HG03575 (cell line): ENCODE measurements around the gene ANGEL1.
A peak's percentile ranks its signal among the peaks of the same experiment; 100 is the strongest.

Experiments used
- ATAC-seq: cut with Tn5 transposase; IDR thresholded peaks from one replicate; pipeline ENCODE4 v1.9.1; 2021; ENCODE audit not compliant: unreplicated experiment, insufficient number of reproducible peaks, low FRiP score; ENCODE audit errors: extremely low read depth

ANGEL1 gene, protein sequence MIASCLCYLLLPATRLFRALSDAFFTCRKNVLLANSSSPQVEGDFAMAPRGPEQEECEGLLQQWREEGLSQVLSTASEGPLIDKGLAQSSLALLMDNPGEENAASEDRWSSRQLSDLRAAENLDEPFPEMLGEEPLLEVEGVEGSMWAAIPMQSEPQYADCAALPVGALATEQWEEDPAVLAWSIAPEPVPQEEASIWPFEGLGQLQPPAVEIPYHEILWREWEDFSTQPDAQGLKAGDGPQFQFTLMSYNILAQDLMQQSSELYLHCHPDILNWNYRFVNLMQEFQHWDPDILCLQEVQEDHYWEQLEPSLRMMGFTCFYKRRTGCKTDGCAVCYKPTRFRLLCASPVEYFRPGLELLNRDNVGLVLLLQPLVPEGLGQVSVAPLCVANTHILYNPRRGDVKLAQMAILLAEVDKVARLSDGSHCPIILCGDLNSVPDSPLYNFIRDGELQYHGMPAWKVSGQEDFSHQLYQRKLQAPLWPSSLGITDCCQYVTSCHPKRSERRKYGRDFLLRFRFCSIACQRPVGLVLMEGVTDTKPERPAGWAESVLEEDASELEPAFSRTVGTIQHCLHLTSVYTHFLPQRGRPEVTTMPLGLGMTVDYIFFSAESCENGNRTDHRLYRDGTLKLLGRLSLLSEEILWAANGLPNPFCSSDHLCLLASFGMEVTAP

GRCh38 chr14:76812422-76813383 is at the start of gene ANGEL1:
ANGEL1 (minus strand) TSS chr14:76812882; CDS start chr14:76812827, 55 bp downstream.
- ATAC-seq = peak; percentile 44

DNA sequence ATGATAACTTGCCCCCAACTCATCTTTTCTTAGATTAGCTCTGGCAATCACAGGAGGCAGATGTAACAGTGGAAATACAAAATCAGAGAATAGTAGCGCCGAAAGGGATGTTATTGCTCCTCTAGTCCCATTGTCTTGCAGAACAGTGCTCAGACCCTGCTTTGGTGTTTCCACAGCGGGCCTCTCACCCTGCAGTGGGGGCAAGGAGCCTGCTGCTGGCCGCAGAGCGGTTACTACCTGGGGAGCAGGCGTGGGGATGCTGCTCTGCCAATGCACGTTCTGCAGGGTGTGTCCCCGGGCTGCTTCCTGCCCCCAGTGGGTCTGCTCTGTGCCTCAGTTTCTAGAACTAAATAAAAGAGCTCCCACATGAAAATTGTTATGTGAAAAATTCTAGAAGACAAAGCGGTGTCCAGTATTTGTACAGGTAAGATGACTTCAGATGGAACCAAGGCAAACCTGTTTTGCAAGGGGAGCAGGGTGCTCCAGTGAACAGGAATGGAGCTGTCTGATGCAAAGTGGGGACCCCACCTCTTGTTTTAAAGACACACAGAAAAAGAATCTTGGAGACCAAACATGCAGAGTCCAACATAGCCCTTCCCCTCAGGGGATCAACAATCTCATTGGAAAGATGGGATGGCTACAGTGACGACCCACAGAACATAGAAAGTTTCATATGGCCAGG is 49.0 kb upstream of the ANGEL1 start:
- ATAC-seq = no peak

GRCh38 chr14:76856769-76857168 is 44.1 kb upstream of the ANGEL1 start:
- ATAC-seq = no peak

DNA sequence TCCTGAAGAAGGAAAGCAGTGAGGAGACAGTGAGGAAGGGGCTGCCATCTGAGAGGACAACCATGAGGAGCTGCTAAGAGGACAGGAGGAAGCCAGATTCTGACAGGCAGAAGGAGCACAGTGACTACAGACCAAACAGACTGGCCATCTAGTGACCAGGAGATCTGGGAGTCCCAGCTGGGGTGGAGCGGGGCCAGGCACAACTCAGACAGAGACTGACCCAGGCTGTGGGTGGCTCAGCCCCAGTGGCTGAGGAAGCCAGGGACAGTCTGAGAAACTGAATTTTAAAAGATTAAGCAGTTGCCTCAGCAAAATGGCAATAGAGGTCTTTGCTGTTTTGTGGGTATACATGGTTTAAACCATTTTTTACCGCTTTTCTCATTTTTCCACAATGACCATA is 42.4 kb upstream of the ANGEL1 start:
- ATAC-seq = no peak

DNA sequence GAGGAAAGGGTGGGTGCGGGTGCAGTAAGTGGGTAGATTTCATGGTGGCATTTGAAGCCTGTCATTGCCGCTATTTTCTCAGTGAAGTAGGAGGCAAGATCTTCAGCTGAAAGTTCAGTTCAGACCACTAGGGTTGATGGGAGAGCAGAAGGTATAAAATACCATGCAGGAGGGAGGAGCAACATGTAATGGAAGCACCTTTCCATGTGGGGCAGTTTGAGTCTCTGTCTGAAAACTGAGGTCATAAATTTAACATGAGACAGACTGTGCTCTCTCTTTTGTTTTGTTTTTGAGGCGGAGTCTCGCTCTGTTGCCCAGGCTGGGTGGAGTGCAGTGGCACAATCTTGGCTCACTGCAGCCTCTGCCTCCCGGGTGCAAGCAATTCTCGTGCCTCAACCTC is 36.2 kb upstream of the ANGEL1 start:
- ATAC-seq = no peak

DNA sequence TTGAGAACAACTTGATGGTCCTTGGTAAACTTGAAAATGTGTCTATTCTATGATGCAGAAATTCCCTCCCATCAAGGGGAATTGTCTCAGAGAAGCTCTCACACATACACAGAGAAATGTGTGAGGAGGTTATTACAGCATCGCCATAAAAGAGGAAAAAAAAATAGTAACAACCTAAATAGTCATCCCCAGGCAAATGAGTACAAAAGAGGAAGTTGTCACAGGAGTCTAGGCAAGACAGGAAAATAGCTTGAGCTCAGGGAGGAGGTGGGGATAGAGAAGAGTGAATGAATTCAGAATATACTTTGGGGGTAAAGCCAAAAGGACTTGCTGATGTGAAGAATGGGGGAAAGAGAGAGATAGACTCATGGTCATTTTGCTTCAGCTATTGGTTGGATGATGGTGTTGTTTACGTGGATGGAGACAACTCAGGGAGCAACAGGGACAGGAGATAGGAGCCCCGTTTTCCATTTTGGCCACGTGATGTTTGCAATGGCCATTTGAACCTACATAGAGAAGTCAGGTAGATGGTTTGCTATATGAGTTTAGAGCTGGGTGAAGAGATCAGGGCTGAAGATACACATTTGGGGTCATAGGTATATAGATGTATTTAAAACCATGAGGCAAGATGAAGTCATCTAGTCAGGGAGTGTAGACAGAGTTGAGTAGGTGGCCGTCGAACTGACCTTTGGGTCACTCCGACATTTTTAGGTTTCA is 33.8 kb upstream of the ANGEL1 start:
- no peak for ATAC-seq

DNA sequence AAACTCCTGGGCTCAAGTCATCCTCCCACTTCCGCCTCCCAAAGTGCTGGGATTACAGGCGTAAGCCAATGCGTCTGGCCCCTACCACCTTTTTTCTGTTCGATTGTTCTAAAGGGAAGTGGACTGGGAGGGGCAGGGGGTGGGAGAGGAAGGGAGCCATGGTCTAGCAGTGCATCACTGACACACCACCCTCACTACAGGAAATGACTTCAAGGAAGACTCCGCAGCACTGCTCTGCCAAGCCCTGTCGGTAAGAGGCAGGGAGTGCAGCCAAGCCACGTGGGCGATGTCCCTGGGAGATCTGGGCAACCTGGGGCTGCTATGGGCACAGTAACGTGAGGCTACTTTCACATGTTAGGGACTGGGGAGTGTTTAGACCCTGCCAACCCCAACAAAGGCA is 31.5 kb upstream of the ANGEL1 start:
- ATAC-seq = no peak

GRCh38 chr14:76842414-76842813 is 29.7 kb upstream of the ANGEL1 start:
- ATAC-seq = no peak

DNA sequence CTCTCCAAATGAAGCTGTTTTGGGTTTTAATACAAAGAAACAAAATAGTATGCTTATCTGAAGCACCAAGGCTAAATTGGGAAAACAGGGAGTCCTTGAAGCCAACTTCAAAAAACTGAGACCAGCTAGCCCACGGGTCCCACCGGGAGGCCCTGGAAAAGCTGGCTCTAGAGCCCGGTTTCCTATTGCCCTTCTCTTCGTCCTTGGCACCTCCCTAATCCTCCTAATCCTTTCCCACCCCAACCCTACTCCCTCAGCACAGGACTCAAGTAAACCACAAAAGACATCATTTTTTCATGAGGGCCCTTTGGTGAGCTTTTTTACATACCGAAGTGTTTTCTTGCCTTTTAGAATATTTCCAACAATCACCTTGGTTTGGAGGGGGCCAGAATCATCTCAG is 24.8 kb upstream of the ANGEL1 start:
- no peak for ATAC-seq

DNA sequence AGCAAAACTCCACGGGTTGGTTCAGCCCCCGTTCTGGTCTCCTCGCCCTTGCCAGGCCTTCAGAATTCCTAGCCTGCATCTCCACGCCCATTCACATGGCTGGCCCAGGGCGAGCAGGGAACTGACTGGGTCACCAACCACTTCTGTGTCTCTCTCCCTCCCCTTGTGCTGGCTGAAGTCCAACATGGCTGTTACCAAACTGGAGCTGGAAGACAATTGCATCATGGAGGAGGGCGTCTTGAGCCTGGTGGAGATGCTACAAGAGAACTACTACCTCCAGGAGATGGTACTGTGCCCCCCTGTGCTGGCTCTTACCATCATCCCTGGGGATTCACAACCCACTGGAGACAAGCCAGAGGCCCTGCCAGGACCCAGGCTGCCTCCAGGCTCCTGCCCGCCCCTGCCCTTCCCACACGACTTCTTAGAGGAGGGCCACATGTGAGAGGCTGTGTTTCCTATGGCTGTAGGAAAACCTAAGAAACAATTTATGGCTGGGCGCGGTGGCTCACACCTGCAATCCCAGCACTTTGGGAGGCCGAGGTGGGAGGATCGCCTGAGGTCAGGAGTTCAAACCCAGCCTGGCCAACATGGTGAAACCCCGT is 23.4 kb upstream of the ANGEL1 start:
- no peak for ATAC-seq

DNA sequence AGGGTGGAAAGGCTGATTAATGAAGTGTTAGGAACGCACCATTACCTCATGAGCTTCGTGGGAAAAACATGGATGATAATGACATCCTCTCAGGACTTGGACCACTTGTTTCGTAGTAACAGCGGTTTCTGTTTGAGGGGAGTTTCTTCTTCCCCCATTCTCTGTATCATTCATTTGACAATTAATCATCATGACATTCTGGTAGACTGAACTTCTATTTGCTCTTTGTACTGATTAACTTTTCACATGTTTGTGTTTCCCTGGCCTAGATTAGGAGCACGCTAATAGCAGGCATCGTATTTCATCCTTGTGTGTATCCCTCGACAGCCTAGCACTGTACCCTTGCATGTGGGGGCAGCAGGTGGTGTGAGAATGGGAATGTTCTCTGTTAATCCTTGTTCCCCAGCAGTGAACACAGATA is 21.6 kb upstream of the ANGEL1 start:
- ATAC-seq = no peak

GRCh38 chr14:76833011-76833410 is 20.3 kb upstream of the ANGEL1 start:
- ATAC-seq = no peak

GRCh38 chr14:76832503-76832988 is 19.9 kb upstream of the ANGEL1 start:
- ATAC-seq = no peak

DNA sequence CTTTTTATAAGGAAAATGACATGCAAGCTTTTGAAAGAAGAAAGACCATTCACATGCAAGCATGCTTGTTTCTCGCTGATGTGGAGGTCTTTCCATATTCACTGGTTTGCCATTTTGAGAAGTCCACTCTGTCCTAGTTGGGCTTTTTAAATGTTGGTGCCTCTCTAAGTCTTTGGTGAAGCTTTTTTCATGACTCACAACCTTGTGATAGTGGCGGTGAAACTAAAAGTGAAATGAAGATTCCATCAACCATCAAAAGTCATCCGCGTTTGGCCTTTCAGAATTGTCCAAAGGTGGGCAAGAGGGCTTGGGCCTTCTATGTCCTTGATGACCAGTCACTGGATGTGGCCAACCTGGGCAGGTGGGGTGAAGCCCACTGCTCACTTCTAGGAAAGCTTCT is 17.9 kb upstream of the ANGEL1 start:
- no peak for ATAC-seq

GRCh38 chr14:76829650-76830421 is 17.2 kb upstream of the ANGEL1 start:
- ATAC-seq = no peak

DNA sequence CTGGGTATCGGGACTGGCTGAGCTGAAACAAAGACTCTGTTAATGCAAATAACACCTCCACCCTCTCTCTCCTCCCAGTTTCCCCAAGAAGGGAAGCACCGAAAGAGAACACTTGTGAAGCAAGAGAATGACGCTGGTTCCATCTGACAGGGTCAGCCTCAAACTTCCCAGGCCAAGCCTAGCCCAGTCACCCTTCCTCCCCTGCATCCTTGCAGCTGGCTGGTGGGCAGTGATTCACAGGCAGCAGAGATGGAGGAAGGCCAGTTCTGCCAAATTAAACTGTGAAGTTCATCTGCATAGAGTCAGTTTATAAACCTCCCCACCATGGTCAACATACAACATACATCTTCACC is 16.3 kb upstream of the ANGEL1 start:
- ATAC-seq = no peak

DNA sequence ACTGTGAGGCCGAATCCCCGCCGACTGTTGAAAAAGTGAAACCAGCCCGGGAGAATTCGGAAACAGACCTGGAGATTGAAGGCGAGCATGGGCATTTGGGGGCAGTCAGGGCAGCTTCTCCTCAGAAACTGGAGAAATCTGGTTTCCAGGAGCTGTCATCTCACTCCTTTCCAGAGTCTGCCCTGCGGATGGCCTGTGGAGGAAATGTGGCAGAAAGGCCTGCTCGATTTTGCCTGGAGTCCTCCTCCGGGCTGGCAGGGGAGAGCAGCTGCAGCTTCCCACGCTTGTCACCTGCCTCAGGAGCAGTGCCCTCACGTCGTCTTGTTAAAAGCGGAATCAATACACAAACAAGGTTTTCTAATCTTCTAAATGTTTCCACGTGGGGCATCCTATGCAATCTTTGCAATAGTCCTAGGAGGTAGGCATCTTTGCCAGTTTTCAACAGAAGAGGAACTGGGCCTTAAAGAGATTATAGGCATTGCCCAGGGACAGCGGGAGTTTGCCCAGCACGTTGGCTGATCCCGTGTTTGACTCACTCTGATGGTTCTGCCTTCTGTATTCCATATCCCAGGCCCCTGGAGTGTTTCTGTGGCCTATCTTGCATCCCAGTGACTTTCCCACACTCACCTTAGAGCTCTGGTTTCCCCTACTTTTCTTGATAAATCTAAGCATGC is 15.8 kb upstream of the ANGEL1 start:
- no peak for ATAC-seq
